ENCODE results near the gene DSTYK.

- TF ChIP-seq POLR2A (IDR thresholded peaks at IDR 0.05) = no peak
- TF ChIP-seq, protein P1, sequence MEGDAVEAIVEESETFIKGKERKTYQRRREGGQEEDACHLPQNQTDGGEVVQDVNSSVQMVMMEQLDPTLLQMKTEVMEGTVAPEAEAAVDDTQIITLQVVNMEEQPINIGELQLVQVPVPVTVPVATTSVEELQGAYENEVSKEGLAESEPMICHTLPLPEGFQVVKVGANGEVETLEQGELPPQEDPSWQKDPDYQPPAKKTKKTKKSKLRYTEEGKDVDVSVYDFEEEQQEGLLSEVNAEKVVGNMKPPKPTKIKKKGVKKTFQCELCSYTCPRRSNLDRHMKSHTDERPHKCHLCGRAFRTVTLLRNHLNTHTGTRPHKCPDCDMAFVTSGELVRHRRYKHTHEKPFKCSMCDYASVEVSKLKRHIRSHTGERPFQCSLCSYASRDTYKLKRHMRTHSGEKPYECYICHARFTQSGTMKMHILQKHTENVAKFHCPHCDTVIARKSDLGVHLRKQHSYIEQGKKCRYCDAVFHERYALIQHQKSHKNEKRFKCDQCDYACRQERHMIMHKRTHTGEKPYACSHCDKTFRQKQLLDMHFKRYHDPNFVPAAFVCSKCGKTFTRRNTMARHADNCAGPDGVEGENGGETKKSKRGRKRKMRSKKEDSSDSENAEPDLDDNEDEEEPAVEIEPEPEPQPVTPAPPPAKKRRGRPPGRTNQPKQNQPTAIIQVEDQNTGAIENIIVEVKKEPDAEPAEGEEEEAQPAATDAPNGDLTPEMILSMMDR (IDR thresholded peaks at IDR 0.05) = no peak
Observed at GRCh38 chr1:205191622-205192021, 19.9 kb downstream of the DSTYK start.

Measured in thyroid gland (tissue), 4 donors.